ENCODE results near the gene PCYOX1L. TPM values are rescaled to one million over a fixed set of nuclear protein-coding genes. Genes with fewer than 3 reads are reported as not detected.

Gene PCYOX1L
- total RNA-seq, 1 donor = 31.2 TPM

GRCh38 chr5:149405550-149406202 lies 47.8 kb downstream of the PCYOX1L start:
- no peak for DNase-seq (ENCODE audit: low read depth in 2 of 3, low spot score in 2 of 3)

DNA sequence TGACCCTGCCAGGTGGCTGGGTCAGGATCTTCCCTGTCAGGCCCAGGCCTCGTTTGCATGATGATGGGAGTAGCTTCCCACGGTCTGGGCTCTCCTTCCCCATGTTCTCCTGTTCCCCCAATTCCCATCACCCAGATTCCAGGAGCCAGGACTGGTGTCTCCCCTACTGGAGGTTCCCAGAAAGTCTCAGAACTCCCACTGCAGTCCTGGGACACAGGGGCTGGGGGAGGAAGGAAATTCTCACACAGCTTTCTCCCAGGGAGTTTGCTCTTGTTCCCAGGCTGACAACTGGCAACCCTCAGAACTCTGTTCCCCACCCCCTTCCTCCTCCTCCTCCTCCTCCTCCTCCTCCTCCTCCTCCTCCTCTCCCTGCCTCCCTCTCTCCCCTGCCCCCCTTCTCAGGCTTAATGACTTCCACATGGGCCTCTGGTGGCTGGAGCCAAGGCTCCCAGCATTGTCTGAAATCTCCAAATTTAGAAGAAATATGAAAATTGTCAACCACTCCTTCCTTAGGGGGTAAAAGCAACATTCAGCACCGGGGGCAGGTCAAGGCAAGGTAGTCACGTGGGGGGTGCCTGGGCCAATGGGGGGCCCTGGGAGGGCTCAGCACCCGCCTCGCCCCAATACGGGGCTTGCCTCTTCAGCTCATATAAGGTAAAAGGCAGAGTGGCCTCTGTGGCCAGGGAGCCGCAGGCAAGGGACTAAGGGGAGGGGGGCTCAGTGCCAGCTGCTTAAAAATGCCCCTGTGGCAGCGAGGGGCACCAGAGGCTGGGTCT lies 48.5 kb downstream of the PCYOX1L start:
- no peak for DNase-seq (ENCODE audit: low read depth in 2 of 3, low spot score in 2 of 3)

- no peak for DNase-seq (ENCODE audit: low read depth in 2 of 3, low spot score in 2 of 3)
Observed at GRCh38 chr5:149406979-149407306, 49.1 kb downstream of the PCYOX1L start.

DNA sequence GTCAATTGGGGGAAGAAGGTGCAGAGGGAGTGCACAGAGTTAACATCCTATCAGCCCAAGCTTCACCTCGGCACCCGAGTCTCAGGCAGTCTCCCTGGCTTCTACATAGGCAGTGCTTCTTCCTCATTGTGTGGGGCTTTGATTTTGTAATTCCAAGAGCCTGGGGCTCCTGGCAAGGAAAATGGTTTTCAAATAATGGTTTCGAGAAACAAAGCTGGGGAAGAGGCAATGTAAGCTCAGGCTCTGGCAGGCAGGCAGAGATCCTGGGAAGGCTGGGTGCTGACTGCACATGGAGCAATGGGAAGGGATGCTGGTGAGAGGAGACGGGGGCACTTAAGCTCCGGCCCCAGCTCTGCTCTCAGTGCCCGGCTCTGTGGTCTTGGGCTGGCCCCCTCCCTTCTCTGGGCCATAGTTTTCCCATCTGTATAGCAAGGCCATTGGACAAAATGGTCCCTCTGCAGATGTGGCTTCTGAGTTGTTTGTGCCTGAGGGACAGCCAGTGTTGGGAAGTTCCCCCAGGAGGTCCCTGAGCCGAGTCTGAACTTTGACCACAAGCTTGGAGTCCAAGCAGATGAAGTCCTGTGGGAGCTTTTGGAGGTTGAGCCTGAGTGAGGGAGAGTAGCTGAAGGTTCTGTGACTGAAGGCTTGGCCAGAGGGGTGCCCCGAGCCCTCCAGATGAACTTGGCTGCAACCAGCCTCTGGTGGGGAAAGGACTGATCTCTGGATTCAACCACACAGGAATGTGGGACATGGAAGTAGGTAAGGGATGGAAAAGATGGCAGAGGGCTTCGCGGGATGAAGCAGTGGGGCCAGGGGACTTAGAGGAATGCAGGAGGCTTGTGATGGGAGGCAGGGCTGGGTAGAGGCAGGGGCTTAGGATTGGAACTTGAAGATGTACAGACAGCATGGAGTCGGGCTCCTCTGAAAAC lies 49.7 kb downstream of the PCYOX1L start:
- DNase-seq (ENCODE audit: low read depth in 2 of 3, low spot score in 2 of 3) = no peak

- no peak for DNase-seq (ENCODE audit: low read depth in 2 of 3, low spot score in 2 of 3)
Observed at GRCh38 chr5:149408252-149409099, 50.6 kb downstream of the PCYOX1L start.

- no peak for DNase-seq (ENCODE audit: low read depth in 2 of 3, low spot score in 2 of 3)
Observed at GRCh38 chr5:149409268-149409948, 51.6 kb downstream of the PCYOX1L start.

DNA sequence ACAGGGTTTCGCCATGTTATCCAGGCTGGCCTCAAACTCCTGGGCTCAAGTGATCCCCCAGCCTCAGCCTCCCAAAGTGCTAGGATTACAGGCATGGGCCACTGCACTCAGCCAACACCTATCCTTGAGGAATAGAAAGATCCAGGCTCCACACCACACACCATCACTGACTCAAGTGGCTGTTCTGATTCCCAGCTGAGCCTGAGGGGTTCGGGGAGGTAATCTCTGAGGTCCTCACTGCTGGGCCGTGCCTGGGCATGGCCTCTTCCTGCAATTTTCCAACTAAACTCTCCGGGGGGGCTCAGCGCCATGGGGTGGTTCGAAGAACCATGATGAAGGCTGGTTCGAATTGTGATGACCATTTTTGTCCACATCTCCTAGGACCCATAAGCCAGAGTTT lies 52.2 kb downstream of the PCYOX1L start:
- DNase-seq (ENCODE audit: low read depth in 2 of 3, low spot score in 2 of 3) = no peak

DNA sequence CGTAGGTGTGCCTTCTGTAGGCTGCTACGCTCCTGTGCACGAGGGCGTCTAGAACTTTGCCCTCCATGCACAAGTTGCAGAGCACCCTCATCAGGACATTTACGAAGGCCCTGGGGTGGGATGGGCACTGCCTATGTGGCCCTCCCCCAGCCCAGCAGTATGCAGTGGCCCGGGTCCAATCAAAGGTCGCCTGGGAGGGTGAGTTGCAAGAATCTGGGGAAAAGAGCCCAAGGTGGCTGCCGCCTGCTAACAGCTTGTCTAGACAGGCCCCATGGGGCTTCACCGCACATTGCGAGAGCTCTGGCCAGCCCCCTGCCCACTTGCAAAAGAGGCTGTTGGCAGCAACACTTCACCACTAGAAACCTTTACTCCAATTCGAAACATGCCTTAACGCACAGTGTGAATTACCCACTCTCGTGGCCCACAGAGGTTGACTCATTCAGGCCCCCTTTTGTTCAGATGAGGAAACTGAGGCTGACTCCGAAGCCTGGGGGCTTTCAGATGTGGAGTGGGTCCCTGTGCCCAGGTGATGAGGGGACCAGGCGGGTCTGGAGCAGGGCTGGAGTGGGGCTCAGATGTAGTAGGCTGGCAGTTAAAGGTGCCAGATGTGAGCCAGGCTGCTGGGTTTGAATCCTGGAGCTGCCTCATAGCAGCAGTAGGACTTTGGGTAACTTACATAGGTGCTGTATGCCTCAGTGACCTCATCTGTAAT lies 53.0 kb downstream of the PCYOX1L start:
- DNase-seq (ENCODE audit: low read depth in 2 of 3, low spot score in 2 of 3) = no peak

DNA sequence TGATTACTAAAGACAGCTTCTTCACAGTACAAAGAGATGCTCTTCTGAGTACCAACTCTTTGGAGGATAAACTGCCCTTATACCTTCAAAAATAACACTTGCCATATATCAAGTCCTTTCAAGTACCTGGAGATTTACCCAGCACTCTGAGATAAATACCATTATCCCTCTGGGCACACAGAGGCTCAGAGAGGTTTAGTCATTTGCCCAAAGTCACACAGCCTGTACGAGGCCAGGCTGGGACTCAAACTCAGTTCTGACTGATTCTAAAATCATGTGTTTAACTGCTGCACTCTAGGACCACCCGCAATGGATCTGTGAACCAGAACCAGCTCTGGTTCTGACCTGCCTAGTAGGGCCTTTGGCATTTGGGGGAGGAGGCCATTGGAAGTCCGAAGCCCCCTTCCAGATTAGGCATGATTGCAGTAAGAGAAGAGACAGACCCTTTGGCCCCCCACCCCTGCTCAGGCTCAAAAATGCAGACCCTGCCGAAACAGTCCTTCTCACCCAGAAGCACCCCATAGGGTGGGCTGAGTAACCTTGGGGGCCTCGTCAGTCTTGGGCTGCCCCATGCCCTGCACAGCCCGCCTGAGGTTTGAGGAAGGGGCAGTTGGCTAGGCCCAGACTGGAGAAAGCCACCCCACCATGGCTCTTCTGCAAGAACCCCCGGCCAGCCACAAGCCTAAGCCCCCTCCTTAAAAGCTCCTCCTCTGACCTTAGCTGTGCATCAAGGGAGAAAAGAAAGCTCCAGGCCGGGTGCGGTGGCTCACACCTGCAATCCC lies 54.1 kb downstream of the PCYOX1L start:
- no peak for DNase-seq (ENCODE audit: low read depth in 2 of 3, low spot score in 2 of 3)

GRCh38 chr5:149412783-149413476 lies 55.1 kb downstream of the PCYOX1L start:
- no peak for DNase-seq (ENCODE audit: low read depth in 2 of 3, low spot score in 2 of 3)

DNA sequence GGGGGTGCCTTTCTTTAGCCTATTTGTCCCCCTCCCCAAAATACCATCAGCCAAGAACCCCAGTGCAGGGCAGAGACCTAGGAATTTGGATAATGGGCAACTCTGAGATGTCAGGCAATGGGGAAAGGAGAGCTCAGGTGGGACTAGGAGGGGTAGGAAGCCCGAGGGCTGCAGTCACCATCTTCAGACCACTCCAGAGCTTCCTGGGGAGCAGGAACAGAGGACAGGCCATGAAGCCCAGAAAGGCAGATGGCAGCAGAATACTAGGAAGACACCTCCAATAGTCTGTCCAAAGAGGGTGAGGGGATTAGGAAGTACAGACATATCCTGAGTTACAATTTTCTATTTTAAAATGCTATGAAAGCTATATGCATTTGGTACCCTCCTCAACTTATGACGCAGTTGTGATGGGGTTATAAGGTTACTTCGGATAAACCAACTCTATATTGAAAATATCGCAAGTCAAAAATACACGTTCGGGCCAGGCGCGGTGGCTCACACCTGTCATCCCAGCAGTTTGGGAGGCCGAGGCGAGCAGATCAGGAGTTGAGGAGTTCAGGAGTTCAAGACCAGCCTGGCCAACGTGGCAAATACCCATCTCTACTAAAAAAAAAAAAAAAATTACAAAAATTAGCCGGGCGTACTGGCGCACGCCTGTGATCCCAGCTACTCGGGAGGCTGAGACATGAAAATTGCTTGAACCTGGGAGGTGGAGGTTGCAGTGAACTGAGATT lies 55.8 kb downstream of the PCYOX1L start:
- DNase-seq (ENCODE audit: low read depth in 2 of 3, low spot score in 2 of 3) = no peak

DNA sequence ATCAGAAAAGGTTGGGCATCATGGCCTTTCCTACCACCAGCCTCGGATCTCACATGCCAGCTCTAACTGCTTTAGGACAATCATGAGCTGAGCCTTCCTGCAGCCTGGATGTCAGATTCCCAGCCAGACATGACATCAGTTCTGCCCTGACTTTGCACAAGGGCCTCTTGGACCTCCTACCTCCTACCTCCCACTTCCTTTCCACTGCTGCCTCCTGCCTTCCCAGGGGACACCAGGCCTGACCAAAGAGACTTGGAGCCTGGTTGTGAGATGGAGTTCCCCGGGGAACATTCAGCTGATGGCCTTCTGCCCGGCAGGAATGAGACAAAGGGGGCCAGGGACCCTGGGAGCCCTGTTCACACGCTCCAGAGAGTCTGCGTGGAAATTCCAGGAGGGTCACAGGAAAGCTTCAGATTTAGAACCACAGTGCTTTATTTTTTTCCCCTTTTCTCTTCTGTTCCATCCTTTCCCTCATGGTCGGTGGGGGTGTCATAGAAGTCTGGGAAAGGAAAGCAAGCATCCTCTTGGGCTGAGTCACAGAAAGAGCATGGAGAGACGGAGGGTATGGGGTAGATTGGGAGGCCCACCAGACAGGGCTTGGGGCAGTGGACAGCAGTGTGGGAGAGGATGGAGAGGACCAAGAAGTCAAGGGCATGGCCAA lies 56.7 kb downstream of the PCYOX1L start:
- no peak for DNase-seq (ENCODE audit: low read depth in 2 of 3, low spot score in 2 of 3)

DNA sequence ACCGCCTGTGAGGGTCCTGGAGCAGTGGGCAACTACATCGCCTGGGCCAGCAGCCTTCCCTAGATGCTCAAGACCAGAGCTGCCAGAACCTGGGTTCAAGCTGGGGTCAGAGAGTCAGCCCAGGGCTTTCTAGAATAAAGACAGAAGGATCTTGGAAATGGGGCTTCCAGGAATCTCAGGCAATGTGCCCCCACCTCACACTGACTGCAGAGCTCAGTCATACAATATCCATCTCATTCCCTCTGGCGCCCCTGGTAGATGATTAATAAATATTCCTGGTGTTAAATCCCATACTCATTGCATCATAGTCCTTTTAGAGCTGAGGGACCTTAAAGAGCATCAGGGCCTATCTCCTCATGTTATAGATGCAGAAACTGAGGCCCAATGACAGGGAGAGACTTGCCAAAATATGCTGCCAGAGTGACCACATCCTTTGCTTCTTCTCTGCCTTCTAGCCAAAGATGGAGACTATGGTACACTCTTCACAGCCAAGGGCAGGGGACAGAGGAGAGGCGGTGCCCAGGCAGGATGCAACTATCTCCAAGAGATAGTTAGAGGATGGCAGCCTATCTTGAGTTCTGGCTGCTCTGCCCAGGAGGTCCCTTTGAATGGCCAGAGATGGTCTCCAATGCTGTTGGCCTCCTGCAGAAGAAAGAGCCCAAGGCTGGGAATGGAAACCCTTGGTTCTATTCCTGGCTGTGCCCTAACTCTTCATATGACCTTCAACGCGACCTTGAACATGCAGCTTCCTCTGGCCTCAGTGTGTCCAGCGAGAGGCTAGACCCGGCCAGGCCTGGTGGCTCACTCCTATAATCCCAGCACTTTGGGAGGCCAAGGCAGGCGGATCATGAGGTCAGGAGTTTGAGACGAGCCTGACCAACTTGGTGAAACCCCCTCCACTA lies 57.5 kb downstream of the PCYOX1L start:
- DNase-seq (ENCODE audit: low read depth in 2 of 3, low spot score in 2 of 3) = no peak

DNA sequence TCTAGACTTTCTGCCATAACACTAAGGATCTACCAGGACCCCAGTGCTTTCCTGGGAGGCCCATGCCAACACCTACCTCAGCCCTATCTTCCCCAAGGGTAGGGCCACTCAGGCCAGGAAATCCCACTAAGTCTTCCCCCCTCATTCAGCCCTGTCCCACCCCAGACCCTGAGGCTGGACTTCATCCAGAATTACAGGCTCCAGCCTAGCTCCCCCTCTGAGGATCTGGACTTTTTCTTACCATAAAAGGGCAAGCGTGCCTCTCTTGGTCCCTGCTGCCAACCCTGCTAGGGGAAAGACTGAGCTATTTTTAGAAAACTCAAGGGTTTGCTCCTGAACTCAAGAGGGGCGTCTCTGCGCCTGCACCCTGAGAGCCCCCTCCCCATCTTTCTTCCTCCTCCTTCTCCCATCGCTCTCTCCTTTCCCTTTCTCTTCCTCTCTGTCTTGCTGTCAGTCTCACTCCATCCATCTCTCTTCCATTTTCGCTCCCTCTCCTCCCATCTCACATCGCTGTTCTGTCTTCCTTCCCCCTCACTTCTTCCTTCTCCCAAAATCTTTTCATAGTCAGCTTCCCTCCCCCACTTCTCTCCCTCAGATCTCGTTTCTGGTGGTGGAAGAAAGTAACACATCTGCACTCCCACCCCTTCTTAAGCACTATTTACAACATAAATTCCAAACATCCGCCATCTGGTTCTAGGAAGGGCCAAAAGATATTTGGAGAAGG lies 59.3 kb downstream of the PCYOX1L start:
- DNase-seq (ENCODE audit: low read depth in 2 of 3, low spot score in 2 of 3) = no peak

DNA sequence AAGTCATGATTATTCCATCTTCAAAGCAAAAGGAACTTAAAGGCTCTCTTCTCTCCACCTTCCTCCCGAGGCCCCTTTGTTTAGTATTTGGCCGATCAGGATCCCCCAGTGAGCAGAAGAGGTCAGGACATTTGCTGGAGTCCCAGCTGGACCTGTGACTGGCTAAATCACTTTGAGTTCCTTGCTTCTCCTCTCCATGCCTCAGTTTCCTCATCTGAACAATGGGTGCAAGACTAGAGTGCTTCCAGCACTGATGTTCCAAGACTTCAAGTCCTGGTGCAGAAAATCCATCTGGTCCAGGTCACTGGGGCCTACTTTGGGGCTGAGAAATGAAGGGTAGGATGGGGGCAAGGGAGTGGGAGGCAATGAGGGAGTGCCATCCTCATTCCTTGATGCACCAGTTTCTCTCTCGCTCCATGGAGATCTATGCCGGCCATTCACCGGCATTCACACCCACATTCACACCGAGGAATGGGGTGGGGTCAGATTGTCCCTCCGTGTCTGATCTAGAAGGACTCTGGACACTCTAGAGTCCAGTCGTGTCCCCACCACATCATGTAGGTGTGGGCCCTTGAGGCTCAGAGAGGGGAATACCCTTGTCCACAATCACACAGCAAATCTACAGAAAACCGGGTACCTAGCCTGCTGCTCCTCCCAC lies 60.0 kb downstream of the PCYOX1L start:
- DNase-seq (ENCODE audit: low read depth in 2 of 3, low spot score in 2 of 3) = no peak

Data from hematopoietic multipotent progenitor cell (in vitro differentiated cells).